K562 (cell line): ENCODE results near the gene MAPRE2. TPM values are rescaled to one million over a fixed set of nuclear protein-coding genes. Genes with fewer than 3 reads are reported as not detected.

Experiments used
- AFF1 ChIP-seq, 2 experiments: fragments of 450-650 bp; IDR thresholded peaks; 2 replicates each; pipeline ENCODE4 v1.6.1; 2018; ENCODE audit warnings: mild to moderate bottlenecking in 2 of 2, low read depth in 1 of 2; ENCODE audit not compliant: partially characterized antibody in 2 of 2
- ARID2 ChIP-seq: fragments of 450-650 bp; IDR thresholded peaks from 2 replicates; pipeline ENCODE4 v1.6.1; 2017; ENCODE audit warnings: antibody characterized with exemption, mild to moderate bottlenecking
- CHD1 ChIP-seq: fragments of 200-600 bp; sonication (generic); IDR thresholded peaks from one replicate; pipeline ENCODE4 v1.6.1; 2012; ENCODE audit warnings: mild to moderate bottlenecking, moderate library complexity, low read length, inconsistent platforms
- JUN ChIP-seq, 2 experiments: sonication (generic) in 1 of 2; formaldehyde crosslinking in 1 of 2; IDR thresholded peaks; 2 replicates each; pipeline versions ENCODE4 v1.6.1 to v1.8.0; 2012 to 2022; ENCODE audit warnings: borderline replicate concordance in 2 of 2, mild to moderate bottlenecking in 2 of 2, improper control_type of control experiment in 1 of 2, low read depth in 1 of 2, low read length in 1 of 2, missing genetic modification reagents in 1 of 2
- KLF6 ChIP-seq: fragments of 250-450 bp; sonication (Bioruptor Pico); IDR thresholded peaks from 2 replicates; pipeline ENCODE4 v1.4.0; 2020; ENCODE audit warnings: mild to moderate bottlenecking, moderate library complexity, borderline replicate concordance
- PRPF4 ChIP-seq: fragments of 200-400 bp; formaldehyde crosslinking; IDR thresholded peaks from one replicate; pipeline ENCODE4 v1.6.1; 2017; ENCODE audit warnings: low read length, low read depth, mild to moderate bottlenecking; ENCODE audit not compliant: insufficient read depth, poor library complexity, severe bottlenecking
- SAFB ChIP-seq: fragments of 200-400 bp; formaldehyde crosslinking; IDR thresholded peaks from 2 replicates; pipeline ENCODE4 v1.6.1; 2017; ENCODE audit warnings: low read depth, low read length, borderline replicate concordance
- SAFB2 ChIP-seq: fragments of 200-400 bp; formaldehyde crosslinking; IDR thresholded peaks from 2 replicates; pipeline ENCODE4 v1.6.1; 2018; ENCODE audit warnings: borderline replicate concordance, low read length, low read depth, moderate library complexity; ENCODE audit not compliant: severe bottlenecking
- SRSF3 ChIP-seq: fragments of 200-400 bp; formaldehyde crosslinking; IDR thresholded peaks from 2 replicates; pipeline ENCODE4 v1.6.1; 2016; ENCODE audit warnings: mild to moderate bottlenecking, low read length, moderate library complexity; ENCODE audit not compliant: insufficient read depth
- STAT5B ChIP-seq: fragments of 250-450 bp; sonication (Bioruptor Pico); IDR thresholded peaks from 2 replicates; pipeline ENCODE4 v1.8.0; 2021; ENCODE audit warnings: mild to moderate bottlenecking, inconsistent platforms
- TARDBP ChIP-seq: fragments of 450-650 bp; IDR thresholded peaks from 2 replicates; pipeline ENCODE4 v1.6.1; 2016
- ZC3H11A ChIP-seq: IDR thresholded peaks from 2 replicates; pipeline ENCODE4 v1.6.1; 2012; ENCODE audit warnings: low read depth, low read length, improper control_type of control experiment
- ZNF212 ChIP-seq: fragments of 450-650 bp; formaldehyde crosslinking; IDR thresholded peaks from 2 replicates; pipeline ENCODE4 v1.4.0; 2020; ENCODE audit warnings: mild to moderate bottlenecking
- ZNF507 ChIP-seq: conservative IDR thresholded peaks from 2 replicates; pipeline ENCODE4 v1.6.1; 2017; ENCODE audit warnings: missing genetic modification characterization, missing compliant biosample characterization
- ZNF766 ChIP-seq: fragments of 200-800 bp; sonication (Bioruptor generic); conservative IDR thresholded peaks from 2 replicates; pipeline ENCODE4 v1.6.1; 2016; ENCODE audit warnings: missing genetic modification characterization, missing compliant biosample characterization
- polyA plus RNA-seq, 8 experiments: library from polyadenylated mRNA; depleted of rRNA in 4 of 8; stranded (reverse) in 5 of 8; unstranded in 3 of 8; fragments of >200 nt; fragmentation: Nextera tagmentation in 2 of 8; fragmentation: Illumina TruSeq in 1 of 8; extraction: Ambion mirVana in 2 of 8; extraction: Trizol in 1 of 8; gene quantifications; 2 replicates each; pipeline versions ENCODE4 v1.2.1 to v1.2.3, GENCODE V29; 2011 to 2014; ENCODE audit warnings: inconsistent platforms in 1 of 8, missing spikeins in 1 of 8
- total RNA-seq, 7 experiments: library from RNA; depleted of rRNA in 6 of 7; stranded (reverse); fragments of >200 nt in 6 of 7; fragmentation: Illumina TruSeq in 2 of 7; extraction: Trizol in 2 of 7; gene quantifications; 2 replicates each; pipeline versions ENCODE4 v1.2.1 to v1.2.3, GENCODE V29; 2011 to 2021; ENCODE audit warnings: low replicate concordance in 1 of 7
- TF ChIP-seq, protein P1 (sequence below): fragments of 450-650 bp; IDR thresholded peaks from one replicate; pipeline ENCODE4 v1.6.1; 2018; ENCODE audit warnings: mild to moderate bottlenecking, moderate library complexity; ENCODE audit not compliant: partially characterized antibody
- TF ChIP-seq, protein P2 (sequence below): fragments of 250-450 bp; sonication (Bioruptor Pico); IDR thresholded peaks from 2 replicates; pipeline ENCODE4 v1.4.0; 2020; ENCODE audit warnings: borderline replicate concordance

Gene MAPRE2
- total and polyA plus RNA-seq, 9 of the 15 experiments (the other 6 are each of a cell fraction or from before 2014, with no cell fraction given), result 32.3 to 70.7 (median 40.7) TPM

GRCh38 chr18:35110554-35111485, 69.6 kb downstream of the MAPRE2 start (continued):
- TF ChIP-seq JUN (IDR thresholded peaks at IDR 0.05; ENCODE audit: borderline replicate concordance, low read depth, low read length) (peak; percentile 59; the same call in 1 of the 2 replicates), JUN (CRISPR knock-in tag; IDR thresholded peaks at IDR 0.05; ENCODE audit: borderline replicate concordance) (no peak), PRPF4 (no peak), STAT5B (CRISPR knock-in tag) (no peak), AFF1 (IDR thresholded peaks at IDR 0.05; ENCODE audit: low read depth in 1 of 2, partially characterized antibody in 2 of 2) (peak; percentile 27 to 86), SAFB2 (no peak), SAFB (no peak), ARID2 (no peak), ZNF212 (CRISPR knock-in tag) (no peak), ZNF766 (CRISPR knock-in tag) (peak; percentile 85), ZNF507 (tag) (no peak), ZC3H11A (no peak), SRSF3 (no peak), TARDBP (no peak), CHD1 (no peak), KLF6 (CRISPR knock-in tag) (no peak)
- TF ChIP-seq, protein P1, sequence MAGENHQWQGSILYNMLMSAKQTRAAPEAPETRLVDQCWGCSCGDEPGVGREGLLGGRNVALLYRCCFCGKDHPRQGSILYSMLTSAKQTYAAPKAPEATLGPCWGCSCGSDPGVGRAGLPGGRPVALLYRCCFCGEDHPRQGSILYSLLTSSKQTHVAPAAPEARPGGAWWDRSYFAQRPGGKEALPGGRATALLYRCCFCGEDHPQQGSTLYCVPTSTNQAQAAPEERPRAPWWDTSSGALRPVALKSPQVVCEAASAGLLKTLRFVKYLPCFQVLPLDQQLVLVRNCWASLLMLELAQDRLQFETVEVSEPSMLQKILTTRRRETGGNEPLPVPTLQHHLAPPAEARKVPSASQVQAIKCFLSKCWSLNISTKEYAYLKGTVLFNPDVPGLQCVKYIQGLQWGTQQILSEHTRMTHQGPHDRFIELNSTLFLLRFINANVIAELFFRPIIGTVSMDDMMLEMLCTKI, result no peak
- TF ChIP-seq, protein P2, sequence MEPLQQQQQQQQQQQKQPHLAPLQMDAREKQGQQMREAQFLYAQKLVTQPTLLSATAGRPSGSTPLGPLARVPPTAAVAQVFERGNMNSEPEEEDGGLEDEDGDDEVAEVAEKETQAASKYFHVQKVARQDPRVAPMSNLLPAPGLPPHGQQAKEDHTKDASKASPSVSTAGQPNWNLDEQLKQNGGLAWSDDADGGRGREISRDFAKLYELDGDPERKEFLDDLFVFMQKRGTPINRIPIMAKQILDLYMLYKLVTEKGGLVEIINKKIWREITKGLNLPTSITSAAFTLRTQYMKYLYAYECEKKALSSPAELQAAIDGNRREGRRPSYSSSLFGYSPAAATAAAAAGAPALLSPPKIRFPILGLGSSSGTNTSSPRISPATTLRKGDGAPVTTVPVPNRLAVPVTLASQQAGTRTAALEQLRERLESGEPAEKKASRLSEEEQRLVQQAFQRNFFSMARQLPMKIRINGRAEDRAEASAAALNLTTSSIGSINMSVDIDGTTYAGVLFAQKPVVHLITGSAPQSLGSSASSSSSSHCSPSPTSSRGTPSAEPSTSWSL (CRISPR knock-in tag), result no peak
